Measurements from ENCODE around the gene WDR27.

Gene WDR27

GRCh38 chr6:169589699-169590257 is 112.1 kb downstream of the WDR27 start:
- DNase-seq: no peak

GRCh38 chr6:169589293-169589692 is 112.5 kb downstream of the WDR27 start:
- no peak for DNase-seq

- DNase-seq: no peak
These were observed 113.9 kb downstream of the WDR27 start for GRCh38 chr6:169587975-169588374.

- no peak for DNase-seq
These were observed 117.8 kb downstream of the WDR27 start for GRCh38 chr6:169583886-169584541.

GRCh38 chr6:169579407-169580111 is 122.3 kb downstream of the WDR27 start:
- no peak for DNase-seq

- no peak for DNase-seq
These were observed 123.9 kb downstream of the WDR27 start for GRCh38 chr6:169577974-169578373.

GRCh38 chr6:169577236-169577635 is 124.6 kb downstream of the WDR27 start:
- DNase-seq: no peak

- DNase-seq: no peak
These were observed 126.0 kb downstream of the WDR27 start for GRCh38 chr6:169575821-169576220.

GRCh38 chr6:169575365-169575764 is 126.5 kb downstream of the WDR27 start:
- DNase-seq: no peak

- DNase-seq: no peak
These were observed 127.4 kb downstream of the WDR27 start for GRCh38 chr6:169574420-169574819.

- no peak for DNase-seq
These were observed 127.9 kb downstream of the WDR27 start for GRCh38 chr6:169573883-169574282.

GRCh38 chr6:169571123-169571962 is 130.5 kb downstream of the WDR27 start:
- no peak for DNase-seq

GRCh38 chr6:169568314-169569087 is 133.3 kb downstream of the WDR27 start:
- DNase-seq: no peak

GRCh38 chr6:169567819-169568218 is 134.0 kb downstream of the WDR27 start:
- DNase-seq: no peak

- DNase-seq: no peak
These were observed 134.7 kb downstream of the WDR27 start for GRCh38 chr6:169566961-169567750.

- DNase-seq: no peak
These were observed 135.5 kb downstream of the WDR27 start for GRCh38 chr6:169566319-169566718.

GRCh38 chr6:169564453-169565240 is 137.2 kb downstream of the WDR27 start:
- DNase-seq: no peak

GRCh38 chr6:169561665-169562064 is 140.2 kb downstream of the WDR27 start:
- no peak for DNase-seq

- no peak for DNase-seq
These were observed 142.2 kb downstream of the WDR27 start for GRCh38 chr6:169559592-169559991.

GRCh38 chr6:169558774-169559441 is 142.9 kb downstream of the WDR27 start:
- DNase-seq: no peak

Data from activated CD8-positive, alpha-beta memory T cell treated with anti-CD3 and anti-CD28 coated beads for 24 hours (primary cell).